IPS-18a (cell line): ENCODE data around the gene UROC1.

Experiments
- H3K27ac ChIP-seq: one replicate; pipeline ENCODE4 v1.5.1; 2013; ENCODE audit warnings: low read length
- H3K27me3 ChIP-seq: one replicate; pipeline ENCODE4 v1.6.1; 2013; ENCODE audit warnings: mild to moderate bottlenecking, low read length; ENCODE audit not compliant: control insufficient read depth, insufficient read depth
- H3K36me3 ChIP-seq: one replicate; pipeline ENCODE4 v1.6.1; 2013; ENCODE audit warnings: low read depth, low read length; ENCODE audit not compliant: control insufficient read depth
- H3K4me1 ChIP-seq: one replicate; pipeline ENCODE4 v1.6.1; 2013; ENCODE audit warnings: low read depth, low read length; ENCODE audit not compliant: control insufficient read depth
- H3K4me3 ChIP-seq: one replicate; pipeline ENCODE4 v1.5.1; 2013; ENCODE audit warnings: low read length
- H3K9ac ChIP-seq: one replicate; pipeline ENCODE4 v1.6.1; 2013; ENCODE audit warnings: mild to moderate bottlenecking, low read length, moderate library complexity
- H3K9me3 ChIP-seq: one replicate; pipeline ENCODE4 v1.6.1; 2013; ENCODE audit warnings: low read depth, low read length; ENCODE audit not compliant: control insufficient read depth

The UROC1 gene

DNA sequence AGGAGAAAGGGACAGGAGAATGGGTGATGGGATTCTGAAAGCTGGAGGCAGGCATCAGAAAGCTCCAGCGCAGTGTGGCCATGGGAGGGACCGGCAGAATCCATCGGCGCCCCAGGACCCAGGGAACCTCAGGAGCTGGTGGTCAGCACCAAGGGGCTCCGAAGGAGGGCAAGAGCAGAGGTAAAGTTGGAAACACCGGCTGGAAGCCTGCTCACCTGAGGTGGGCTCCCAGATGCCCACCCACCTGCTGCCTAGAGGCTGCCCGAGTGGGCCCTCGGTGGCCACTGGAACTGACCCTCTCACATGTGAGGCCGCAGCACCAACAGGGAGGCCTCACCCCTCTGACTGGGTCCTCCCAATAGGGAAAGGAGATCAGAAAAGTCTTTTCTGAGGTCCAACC lies 31.6 kb downstream of the UROC1 start:
- H3K9me3 ChIP-seq: no peaks in the 10 kb centered on the region
- H3K27ac ChIP-seq: no peak overlapping the region
- H3K9ac ChIP-seq: no peak overlapping the region
- peaks cover 21% of the 10 kb centered on the region for H3K4me1 ChIP-seq
- no peak overlapping the region for H3K4me3 ChIP-seq
- H3K36me3 ChIP-seq: no peaks in the 10 kb centered on the region
- H3K27me3 ChIP-seq: no peaks in the 10 kb centered on the region

DNA sequence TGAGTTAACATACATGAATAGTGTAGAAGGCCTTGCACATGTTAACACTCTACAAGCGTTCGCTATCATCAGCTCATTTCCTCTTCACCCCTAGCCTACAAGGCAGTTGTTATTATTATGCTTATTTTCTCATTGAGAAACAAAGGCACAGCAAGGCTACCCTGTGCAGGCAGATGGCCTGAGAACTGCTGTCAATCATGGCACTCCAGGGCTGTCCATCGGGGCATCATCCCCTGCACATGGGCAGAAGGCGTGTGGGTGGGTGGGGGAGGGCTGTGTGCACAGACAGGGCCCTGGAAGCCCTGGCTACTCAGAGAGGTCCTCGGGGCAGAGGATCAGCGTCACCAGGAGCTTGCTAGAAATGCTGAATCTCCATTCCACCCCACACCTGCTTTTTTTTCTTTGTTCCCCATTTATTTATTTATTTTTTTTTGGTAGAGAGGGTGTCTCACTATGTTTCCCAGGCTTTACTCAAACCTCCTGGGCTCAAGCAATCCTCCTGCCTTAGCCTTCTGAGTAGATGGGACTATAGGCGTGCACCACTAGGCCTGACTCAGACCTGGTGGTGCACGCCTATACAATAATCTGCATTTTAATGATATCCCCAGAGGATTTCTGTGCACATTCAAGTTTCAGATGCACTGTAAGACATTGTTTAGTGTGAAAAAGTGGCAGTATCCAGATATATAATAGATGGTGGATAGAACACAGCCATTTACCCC lies 32.2 kb downstream of the UROC1 start:
- no peaks in the 10 kb centered on the region for H3K27me3 ChIP-seq
- H3K27ac ChIP-seq: peak overlapping the region; percentile 52
- H3K9ac ChIP-seq: no peak overlapping the region
- peaks cover 21% of the 10 kb centered on the region for H3K4me1 ChIP-seq
- no peaks in the 10 kb centered on the region for H3K9me3 ChIP-seq
- peak overlapping the region; percentile 8 for H3K4me3 ChIP-seq
- no peaks in the 10 kb centered on the region for H3K36me3 ChIP-seq

DNA sequence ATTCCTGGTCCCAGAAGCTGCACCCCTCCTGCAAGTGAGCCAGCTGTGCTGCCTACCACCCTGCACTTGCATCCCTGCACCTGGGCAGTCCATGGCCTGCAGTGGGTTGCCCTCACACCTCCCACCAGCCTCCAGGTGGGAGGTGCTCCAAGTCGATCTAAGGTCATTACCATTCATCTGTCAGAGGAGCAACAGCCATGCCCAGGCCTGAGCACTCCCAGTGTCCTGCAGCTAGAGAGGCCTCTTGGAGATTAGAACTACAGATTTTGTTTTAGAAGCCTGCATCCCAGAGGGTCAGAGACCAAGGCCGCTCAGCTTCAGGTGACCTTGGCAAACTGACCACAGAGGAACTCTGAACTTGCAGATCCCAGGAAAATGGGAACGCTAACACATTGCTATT lies 32.9 kb downstream of the UROC1 start:
- Histone ChIP-seq H3K4me1 (peaks cover 21% of the 10 kb centered on the region), H3K4me3 (peak overlapping the region; percentile 8), H3K9me3 (no peaks in the 10 kb centered on the region), H3K27ac (peak overlapping the region; percentile 52), H3K27me3 (no peaks in the 10 kb centered on the region), H3K36me3 (no peaks in the 10 kb centered on the region), H3K9ac (no peak overlapping the region)

GRCh38 chr3:126484148-126484547 lies 33.4 kb downstream of the UROC1 start:
- H3K4me3 ChIP-seq: no peak overlapping the region
- H3K9me3 ChIP-seq: no peaks in the 10 kb centered on the region
- no peaks in the 10 kb centered on the region for H3K27me3 ChIP-seq
- peaks cover 21% of the 10 kb centered on the region for H3K4me1 ChIP-seq
- H3K36me3 ChIP-seq: no peaks in the 10 kb centered on the region
- no peak overlapping the region for H3K27ac ChIP-seq
- no peak overlapping the region for H3K9ac ChIP-seq

- Histone ChIP-seq H3K27me3 (no peaks in the 10 kb centered on the region), H3K9me3 (no peaks in the 10 kb centered on the region), H3K36me3 (no peaks in the 10 kb centered on the region), H3K9ac (no peak overlapping the region), H3K27ac (no peak overlapping the region), H3K4me3 (no peak overlapping the region), H3K4me1 (peaks cover 21% of the 10 kb centered on the region)
These were observed 34.2 kb downstream of the UROC1 start for GRCh38 chr3:126483321-126483761.

GRCh38 chr3:126482503-126483255 lies 34.9 kb downstream of the UROC1 start:
- Histone ChIP-seq H3K27ac (no peak overlapping the region), H3K27me3 (no peaks in the 10 kb centered on the region), H3K4me3 (no peak overlapping the region), H3K36me3 (no peaks in the 10 kb centered on the region), H3K4me1 (peaks cover 21% of the 10 kb centered on the region), H3K9ac (no peak overlapping the region), H3K9me3 (no peaks in the 10 kb centered on the region)

DNA sequence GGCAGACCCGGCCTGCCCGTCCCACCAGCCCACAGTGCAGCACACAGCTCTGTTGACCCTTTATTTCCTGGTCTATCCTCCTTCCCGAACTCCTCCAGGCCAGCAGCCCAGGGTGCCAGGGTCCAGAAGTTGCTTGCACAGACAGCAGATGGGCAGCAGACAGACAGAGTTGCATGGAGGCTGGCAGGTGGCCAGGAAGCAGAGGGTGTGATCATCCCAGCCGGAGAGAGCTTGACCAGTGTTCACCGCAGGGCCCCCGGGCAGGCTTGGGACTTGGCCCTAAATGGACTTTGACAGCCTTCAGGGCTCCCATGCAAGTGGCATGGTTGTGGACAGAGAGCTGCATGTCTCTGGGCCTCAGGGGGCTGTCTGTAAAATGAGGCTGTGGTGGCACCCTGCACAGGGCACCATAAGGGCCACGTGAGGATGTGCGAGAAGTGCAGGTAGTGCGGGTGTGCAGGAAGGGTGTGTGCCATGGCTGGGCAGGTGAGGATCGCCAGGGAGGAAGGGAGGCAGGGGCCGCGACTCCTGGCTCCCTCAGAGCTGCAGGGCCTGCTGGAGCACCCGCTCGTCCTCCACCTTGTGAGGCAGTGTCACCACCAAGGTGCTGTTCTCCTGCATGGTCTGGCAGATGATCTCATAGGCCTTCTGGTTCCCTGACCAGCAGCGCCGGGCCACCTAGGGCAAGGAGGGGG lies 35.6 kb downstream of the UROC1 start:
- no peaks in the 10 kb centered on the region for H3K36me3 ChIP-seq
- H3K9ac ChIP-seq: no peak overlapping the region
- H3K4me3 ChIP-seq: no peak overlapping the region
- H3K27ac ChIP-seq: no peak overlapping the region
- H3K9me3 ChIP-seq: no peaks in the 10 kb centered on the region
- peaks cover 21% of the 10 kb centered on the region for H3K4me1 ChIP-seq
- H3K27me3 ChIP-seq: no peaks in the 10 kb centered on the region

GRCh38 chr3:126480861-126481260 lies 36.7 kb downstream of the UROC1 start:
- Histone ChIP-seq H3K27me3 (no peaks in the 10 kb centered on the region), H3K9ac (no peak overlapping the region), H3K4me1 (peaks cover 19% of the 10 kb centered on the region), H3K36me3 (no peaks in the 10 kb centered on the region), H3K27ac (no peak overlapping the region), H3K9me3 (no peaks in the 10 kb centered on the region), H3K4me3 (no peak overlapping the region)

DNA sequence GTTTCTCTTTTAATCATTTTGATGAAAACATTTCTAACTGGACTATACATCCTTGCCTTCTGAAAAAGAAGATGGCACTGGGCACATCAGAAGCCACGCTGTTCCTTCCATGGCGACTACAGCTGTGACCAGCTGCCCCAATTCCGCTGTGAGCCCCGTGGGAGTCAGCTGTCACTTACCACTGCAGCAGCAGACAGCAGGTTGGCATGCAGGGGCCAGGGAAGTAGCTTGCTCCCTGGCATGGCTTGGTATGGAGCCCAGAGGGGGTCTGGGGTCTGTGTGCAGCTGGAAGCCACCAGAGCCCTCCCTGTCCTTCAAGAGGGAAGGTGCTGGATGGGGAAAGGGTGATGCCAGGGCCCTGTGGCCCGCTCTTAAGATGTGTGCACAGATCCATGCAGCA lies 37.4 kb downstream of the UROC1 start:
- no peaks in the 10 kb centered on the region for H3K9me3 ChIP-seq
- no peak overlapping the region for H3K4me3 ChIP-seq
- no peak overlapping the region for H3K27ac ChIP-seq
- H3K27me3 ChIP-seq: no peaks in the 10 kb centered on the region
- no peaks in the 10 kb centered on the region for H3K36me3 ChIP-seq
- H3K9ac ChIP-seq: no peak overlapping the region
- H3K4me1 ChIP-seq: peaks cover 15% of the 10 kb centered on the region

DNA sequence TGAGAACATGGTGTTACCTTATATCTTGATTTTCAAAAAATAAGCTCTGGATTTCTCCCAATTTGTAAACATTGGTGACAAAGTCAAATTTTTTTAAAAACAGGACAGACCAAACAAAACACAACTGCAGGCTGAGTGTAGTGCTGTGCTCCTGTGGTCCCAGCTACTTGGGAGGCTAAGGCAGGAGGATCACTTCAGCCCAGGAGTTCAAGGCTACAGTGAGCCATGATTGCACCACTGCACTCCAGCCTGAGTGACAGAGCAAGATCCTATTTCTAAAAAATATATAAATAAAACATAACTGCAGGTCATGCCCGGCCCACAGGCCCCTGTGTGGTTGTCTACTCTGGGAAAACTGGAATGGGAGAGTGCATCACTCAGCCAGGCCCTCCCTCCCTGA lies 37.9 kb downstream of the UROC1 start:
- no peak overlapping the region for H3K9ac ChIP-seq
- peaks cover 10% of the 10 kb centered on the region for H3K4me1 ChIP-seq
- no peaks in the 10 kb centered on the region for H3K9me3 ChIP-seq
- no peaks in the 10 kb centered on the region for H3K27me3 ChIP-seq
- no peak overlapping the region for H3K4me3 ChIP-seq
- H3K27ac ChIP-seq: no peak overlapping the region
- H3K36me3 ChIP-seq: no peaks in the 10 kb centered on the region

DNA sequence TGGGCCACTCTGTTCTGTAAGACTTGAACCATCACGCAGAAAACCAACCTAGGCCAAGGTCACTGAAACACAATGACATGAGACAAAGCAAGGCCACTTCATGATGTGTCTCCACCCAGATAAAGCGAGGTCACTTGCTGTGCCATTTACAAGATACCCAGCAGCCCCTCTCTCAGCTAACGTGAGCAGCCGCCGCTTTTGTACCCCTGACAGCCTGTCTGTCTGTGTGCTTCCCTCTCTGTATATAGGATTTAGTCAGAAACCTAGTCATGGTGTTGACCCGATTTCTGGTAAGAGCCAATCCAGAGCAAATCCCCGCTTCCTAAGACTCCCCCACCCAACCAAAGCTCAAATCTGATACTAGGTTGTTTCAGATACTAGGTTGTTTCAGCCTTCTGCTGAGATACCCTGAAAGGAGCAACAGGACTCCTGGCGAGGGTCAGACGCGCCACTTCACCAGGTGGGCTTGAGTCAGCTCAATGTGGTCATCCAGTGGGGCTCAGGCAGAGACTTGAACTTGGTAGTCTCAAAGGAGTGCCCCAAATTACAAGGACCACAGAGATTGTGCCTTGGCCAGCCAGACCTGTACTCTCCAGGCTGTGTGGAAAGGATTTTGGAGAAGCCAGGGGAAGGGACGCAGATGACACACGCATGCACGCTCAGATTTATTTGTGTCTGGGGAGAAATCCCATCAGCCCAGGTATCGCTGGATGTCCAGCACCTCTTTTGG lies 38.8 kb downstream of the UROC1 start:
- Histone ChIP-seq H3K36me3 (no peaks in the 10 kb centered on the region), H3K27me3 (no peaks in the 10 kb centered on the region), H3K9me3 (no peaks in the 10 kb centered on the region), H3K9ac (no peak overlapping the region), H3K27ac (no peak overlapping the region), H3K4me3 (no peak overlapping the region), H3K4me1 (peaks cover 4% of the 10 kb centered on the region)
